Choroid plexus epithelial cell (primary cell): ENCODE data around the gene ALDH8A1.
A peak's percentile ranks its signal among the peaks of the same experiment; 100 is the strongest.

Source experiments
- DNase-seq: peaks from one replicate; pipeline ENCODE4 v3.0.0-alpha.2; 2010; ENCODE audit warnings: low read depth
- H3K4me3 ChIP-seq: 2 replicates; pipeline ENCODE4 v1.5.1; 2011; ENCODE audit warnings: low read depth, mild to moderate bottlenecking, control low read depth, low read length, moderate library complexity
- TF ChIP-seq, protein P1 (sequence below): conservative IDR thresholded peaks from 2 replicates; pipeline ENCODE4 v1.5.1; 2011; ENCODE audit warnings: low read depth, mild to moderate bottlenecking, control low read depth, inconsistent platforms, low read length, moderate library complexity

ALDH8A1 gene

DNA sequence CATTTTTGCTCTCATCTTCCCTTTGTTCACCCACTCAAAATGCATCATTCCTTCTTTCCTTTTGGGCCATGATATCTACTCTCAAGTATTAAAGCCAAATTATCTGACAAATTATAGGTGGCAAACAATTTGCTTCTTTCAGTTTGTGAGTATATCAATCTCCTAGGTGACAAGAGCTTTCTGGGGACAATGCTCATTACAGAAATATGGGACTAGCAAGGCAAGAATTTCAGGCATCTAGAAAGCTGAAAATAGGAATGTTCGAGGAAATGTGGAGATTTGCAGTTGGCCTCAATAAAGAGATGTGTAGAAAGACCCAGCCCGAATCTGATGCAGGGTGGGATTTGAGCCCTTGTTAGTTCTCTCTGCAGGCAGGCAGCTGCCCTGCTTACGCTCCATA lies 71.8 kb downstream of the ALDH8A1 start:
- TF ChIP-seq, protein P1, sequence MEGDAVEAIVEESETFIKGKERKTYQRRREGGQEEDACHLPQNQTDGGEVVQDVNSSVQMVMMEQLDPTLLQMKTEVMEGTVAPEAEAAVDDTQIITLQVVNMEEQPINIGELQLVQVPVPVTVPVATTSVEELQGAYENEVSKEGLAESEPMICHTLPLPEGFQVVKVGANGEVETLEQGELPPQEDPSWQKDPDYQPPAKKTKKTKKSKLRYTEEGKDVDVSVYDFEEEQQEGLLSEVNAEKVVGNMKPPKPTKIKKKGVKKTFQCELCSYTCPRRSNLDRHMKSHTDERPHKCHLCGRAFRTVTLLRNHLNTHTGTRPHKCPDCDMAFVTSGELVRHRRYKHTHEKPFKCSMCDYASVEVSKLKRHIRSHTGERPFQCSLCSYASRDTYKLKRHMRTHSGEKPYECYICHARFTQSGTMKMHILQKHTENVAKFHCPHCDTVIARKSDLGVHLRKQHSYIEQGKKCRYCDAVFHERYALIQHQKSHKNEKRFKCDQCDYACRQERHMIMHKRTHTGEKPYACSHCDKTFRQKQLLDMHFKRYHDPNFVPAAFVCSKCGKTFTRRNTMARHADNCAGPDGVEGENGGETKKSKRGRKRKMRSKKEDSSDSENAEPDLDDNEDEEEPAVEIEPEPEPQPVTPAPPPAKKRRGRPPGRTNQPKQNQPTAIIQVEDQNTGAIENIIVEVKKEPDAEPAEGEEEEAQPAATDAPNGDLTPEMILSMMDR, result no peak
- DNase-seq, result no peak
- no peak overlapping the region for H3K4me3 ChIP-seq

DNA sequence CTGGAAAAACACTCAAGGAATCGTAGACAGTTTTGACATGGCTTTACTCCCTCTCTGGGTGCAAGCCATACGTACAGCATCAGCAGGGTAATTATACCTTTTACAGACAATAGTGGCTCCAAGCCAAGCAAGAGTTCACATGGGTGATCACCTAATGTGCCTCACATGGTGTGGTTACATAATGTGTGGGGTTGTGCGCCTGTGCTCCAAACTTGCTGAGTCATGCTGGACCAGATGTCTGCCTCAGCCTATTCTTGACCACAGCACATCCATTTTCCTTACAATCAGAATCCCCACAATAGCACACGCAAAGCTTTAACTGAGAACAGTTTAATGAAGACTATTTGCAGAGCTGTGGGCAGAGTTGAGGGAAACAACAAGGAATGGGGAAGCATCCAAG lies 74.5 kb downstream of the ALDH8A1 start:
- TF ChIP-seq, protein P1, result no peak
- DNase-seq, result peak; percentile 38
- H3K4me3 ChIP-seq, result no peak overlapping the region

DNA sequence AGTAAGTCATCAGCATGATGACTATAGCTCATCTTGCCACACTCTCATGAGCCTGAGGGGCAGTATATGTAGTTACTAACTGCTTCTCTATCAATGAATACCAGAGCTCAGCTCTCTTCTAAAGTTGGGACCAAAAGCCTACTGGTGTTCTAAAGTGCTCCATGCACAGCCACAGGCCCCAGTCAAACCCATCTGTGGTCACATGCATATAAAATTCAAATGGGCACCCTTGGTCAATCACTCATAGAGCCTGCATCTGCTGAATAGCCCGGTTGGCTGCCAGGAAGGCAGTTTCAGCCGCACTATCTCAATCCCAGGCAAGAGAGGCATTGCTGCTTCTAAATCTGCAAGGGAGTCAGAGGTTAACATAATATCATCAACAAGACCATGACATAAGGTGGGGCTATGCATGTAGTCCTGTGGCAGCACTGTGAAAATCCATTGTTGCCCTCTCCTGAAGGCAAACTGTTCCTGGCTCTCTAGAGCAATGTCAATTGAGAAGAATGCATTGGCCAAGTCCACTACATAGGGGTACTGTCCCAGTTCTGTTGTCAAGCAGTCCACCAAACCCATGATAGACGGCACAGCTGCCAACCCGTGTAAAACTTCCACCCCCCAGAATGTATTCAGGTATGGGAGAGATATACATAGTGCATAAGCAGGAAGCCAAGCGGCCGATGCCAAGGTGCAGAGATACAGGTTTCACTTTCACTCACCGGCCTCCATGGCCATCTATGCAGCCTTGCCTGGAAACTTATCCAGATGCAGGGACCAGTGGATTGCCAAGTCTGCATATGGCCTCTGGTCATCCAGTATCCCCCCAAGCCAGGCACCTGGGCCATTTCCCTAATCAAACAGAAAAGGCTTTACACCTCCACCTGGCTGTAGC lies 76.2 kb downstream of the ALDH8A1 start:
- no peak overlapping the region for H3K4me3 ChIP-seq
- TF ChIP-seq, protein P1, result no peak
- no peak for DNase-seq

DNA sequence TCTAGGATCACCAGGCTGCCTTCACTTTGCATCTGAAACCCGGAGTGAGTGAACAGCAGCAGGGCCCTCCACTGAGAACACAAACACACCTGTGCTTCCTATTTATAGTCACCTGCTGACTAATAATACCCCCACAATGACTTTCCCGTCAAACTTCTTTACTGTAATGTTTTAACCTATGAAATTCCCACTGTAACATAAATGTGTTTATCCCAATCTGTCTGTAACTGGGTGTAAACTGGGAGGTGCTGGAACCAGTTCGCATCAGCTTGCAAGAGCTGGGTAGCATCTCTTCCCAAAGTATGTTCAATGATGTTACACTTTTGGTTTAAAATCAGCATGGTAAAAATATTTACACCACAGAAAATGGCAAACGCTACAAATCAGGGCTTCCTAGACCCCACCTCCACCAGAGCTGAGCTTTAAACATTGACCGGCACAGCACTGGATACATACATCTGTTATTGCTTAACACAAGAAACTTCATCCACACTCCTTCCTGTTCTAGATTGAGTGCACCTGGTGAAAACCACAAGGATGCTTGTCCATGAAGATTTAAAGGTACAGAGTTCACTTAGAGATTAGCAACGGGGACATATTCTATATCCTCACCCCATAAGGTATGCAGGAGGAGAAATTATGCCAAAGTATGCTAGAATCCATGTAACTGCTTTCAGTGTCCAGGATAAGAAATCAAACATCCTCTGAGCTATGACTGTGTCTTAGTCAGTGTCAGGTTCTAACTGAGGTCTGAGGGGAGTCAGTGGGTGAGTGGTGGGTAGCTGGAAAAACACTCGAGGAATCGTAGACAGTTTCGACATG lies 79.0 kb downstream of the ALDH8A1 start:
- TF ChIP-seq, protein P1, result no peak
- H3K4me3 ChIP-seq, result no peak overlapping the region
- peak; percentile 70 for DNase-seq

DNA sequence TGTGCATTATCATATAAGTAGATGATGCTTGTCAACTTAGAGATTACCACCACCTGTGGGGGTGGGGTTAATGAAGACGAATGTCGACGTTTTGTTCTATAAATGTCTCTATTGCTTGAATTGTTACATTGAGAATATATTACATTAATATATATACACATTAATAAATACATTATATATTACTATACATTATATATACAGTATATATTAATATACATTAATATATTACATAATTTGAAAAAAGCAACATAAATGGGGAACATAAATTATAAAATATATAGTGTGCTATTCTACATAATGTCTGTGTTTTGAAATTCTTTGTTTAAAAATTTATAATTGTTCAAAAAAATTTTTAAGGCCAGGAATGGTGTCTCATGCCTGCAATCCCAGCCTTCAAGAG lies 81.1 kb downstream of the ALDH8A1 start:
- TF ChIP-seq, protein P1, result no peak
- no peak overlapping the region for H3K4me3 ChIP-seq
- DNase-seq, result no peak
